ENCODE results near the gene SLC26A6.

The SLC26A6 gene

DNA sequence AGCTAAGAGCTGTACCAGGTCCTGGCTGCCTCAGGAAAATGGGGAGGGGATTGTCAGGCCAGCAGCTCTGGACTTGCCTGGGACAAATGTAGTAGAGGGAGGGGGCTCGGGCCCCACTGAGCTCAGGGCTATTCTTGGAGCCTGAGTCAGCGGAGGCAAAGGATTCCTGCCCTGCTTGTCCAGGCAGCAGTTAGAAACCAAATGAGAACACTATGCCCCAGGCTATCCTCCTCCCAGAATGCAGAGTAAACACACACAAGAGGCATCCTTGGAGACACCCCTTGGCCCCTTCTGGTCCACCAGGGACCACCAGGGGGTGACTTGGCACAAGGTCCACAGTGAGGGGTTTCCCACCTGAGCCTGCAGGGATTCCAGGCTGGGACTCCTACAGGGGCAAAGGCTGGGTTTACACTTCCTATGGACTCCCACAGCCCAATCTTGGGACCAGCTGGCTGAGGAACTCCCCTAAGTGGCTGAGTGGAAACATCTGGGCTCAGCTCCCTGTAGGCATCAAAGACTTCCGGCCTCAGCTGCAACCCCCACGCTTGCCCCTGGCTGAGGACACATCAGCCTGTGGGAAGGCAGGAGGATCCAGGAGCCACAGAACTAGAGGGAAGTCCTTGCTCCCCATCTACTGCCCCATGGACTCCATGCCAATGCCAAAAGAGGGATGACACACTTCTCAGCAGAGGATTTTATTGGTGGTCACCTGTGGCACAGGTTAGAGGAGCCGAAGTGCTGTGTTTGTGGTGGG is 36.8 kb downstream of the SLC26A6 start:
- DNase-seq, result no peak

DNA sequence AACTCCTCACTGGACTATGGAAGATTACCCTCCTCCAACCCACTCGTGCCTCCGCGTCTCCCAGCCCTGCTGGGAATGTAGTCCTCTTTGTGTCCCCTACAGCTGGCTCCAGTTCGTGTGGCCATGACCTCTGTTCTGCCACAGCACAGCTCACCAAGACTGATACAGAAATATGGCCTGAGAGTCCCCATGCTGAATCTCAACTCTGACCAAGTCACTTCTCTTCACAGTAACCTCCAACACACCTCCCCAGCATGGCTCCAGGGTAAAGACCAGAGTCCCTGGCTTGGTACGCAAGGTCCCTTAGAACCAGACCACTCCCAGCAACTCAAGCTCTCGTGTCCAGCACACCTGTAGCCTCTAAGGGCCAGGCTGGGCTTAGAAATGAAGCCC is 37.9 kb downstream of the SLC26A6 start:
- DNase-seq, result no peak

DNA sequence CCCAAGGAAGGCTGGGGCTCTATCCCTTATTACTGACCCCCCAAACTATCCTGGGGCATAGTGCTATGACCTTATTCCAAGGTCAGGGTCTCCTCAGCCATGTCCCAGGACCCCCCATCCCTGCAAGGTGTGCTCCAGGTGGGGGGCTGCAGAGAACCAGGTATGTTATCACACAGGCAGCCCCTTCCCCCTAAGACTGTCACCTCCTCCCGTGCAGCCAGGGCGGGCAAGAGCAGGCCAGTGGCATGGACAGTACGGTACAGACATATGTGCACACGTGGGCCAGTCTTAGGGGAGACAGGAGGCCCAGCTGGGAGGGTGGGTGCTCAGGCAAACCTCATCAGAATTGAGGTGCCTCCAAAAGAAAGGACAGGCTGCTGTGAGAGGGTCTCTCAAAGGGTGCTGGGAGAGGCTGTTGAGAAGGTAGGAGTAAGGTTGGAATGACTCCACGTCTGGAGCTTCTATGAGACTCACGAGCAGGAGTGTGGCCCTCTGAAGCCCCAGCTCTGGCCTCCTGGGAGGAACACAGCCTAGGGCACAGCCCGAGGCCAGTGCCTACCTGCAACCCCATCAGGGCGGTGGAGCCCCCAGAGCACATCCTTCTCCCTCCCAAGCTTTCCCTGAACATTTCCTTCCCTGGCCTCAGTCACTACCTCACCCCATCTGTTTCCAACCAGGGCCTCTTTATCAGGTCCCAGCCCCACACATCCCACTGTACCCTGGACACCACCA is 38.4 kb downstream of the SLC26A6 start:
- DNase-seq, result no peak

DNA sequence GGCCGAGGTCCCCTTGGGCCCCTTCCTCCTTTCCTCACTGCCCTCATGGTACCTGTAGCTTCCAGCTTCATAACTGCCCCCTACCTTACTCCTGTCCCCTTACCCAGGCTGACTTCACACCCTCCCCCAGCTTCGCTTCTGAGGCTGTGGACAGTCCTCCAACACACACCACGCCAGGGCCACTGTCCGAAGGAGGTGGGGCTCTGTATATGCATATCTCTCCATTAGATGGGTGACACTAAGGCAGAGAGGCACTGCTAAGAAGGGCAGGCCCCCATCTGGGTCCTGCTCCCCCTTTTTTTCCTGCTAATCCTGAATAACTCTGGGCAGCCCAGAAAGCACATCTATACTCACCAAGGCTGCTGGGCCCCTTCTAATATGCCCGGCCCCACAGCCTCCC is 39.1 kb downstream of the SLC26A6 start:
- no peak for DNase-seq

DNA sequence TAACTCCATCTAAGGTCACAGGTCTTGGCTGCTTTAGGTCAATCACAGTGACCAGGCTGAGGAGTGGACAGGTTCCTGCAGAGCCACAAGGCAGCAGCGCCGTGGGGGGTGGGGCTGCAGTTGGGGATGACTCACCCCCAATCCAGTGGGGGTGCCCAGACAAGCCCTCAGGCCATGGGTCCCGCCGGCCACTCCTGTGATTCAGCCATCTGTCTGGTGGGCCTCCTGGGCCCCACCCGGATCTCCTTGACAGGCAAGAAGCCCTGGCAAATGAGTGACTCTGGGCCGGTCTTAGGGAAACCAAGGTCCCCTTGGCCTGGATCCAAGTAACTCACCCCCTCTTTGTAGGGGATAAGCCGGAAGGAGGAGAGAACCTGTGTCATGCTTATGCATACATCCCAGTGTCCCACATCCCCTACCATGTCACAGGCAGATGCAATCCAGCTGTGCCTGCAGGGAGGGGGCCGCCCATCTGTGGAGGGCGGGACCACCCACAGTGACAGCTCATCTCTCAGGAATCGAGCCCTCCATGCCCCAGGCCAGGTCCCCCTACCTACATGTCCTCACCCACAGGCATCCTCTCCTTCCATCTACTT is 39.6 kb downstream of the SLC26A6 start:
- DNase-seq, result peak; percentile 37

DNA sequence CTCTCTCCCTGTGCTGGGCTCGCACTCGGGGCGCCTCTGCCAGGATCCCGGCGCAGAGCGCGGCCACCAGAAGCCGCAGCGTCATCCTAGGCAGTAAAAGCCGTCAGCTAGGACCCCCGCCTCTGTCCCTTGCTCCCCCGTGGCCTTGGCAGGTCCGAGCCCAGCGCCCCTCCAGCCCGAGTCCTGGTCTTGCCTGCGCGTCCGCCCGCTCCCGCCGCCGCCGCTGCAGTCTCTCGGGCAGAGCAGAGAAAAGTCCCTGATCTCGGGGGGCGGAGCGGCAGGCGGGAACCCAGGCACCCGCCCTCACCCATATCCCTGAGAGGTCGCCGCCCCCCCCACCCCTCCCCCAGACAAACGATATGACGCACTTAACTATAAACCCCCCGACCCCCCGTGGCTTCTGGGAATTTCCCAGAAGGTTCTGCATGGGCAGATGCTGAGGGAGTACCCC is 40.2 kb downstream of the SLC26A6 start, which contains the start of gene COL7A1:
TSS of gene COL7A1 (minus strand) at position 255 of the 451 bp plus-strand sequence. CDS start at position 85, 170 bp downstream.
- DNase-seq, result no peak

DNA sequence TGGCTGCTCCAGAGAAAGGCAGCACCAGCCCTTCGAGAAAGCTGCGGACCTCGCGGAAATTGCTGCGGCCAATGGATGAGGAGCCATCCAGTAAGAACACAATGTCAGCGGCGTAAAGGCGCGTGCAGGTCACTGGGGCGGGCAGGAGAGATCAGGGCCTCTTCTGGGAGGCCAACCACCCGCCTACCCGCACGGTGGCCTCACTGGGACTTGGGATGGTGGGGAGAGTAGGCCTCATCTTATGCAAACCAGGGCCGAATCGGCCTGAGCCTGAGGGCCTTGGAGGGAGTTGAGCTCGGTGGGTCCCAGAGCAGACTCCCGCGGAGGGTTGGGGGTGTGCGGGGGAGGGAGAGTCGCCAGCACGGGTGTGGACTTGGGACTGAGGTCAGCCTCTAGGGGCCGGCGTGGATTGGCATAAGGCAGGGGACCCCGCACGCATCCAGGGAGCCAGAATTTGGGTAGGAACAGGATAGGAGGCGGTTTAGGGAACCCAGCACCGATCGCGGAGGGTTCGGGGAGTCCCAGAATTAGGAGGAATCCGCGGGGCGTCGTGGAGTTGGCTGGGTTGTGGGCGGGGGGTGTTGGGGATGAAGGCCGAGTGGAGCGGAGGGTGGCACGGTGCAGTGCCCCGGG is 40.7 kb downstream of the SLC26A6 start:
- no peak for DNase-seq

DNA sequence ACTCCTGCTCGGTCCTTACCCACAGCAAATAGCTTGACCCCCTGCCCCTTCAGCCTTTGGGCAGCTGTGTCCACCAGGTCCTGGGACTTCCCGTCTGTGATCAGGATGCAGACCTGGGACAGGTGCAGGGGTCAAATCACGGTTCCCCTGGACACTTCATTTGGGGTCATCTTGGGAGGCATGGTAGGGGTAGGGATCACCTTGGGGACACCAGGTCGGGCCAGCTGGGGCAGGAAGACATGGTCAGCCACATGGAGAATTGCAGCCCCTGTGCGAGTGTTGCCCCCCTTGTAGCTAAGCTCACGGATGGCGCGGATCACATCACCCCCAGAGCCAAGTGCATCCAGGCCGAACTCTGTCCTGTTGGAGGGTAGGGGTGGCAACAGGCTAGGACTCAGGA is 41.9 kb downstream of the SLC26A6 start:
- no peak for DNase-seq

DNA sequence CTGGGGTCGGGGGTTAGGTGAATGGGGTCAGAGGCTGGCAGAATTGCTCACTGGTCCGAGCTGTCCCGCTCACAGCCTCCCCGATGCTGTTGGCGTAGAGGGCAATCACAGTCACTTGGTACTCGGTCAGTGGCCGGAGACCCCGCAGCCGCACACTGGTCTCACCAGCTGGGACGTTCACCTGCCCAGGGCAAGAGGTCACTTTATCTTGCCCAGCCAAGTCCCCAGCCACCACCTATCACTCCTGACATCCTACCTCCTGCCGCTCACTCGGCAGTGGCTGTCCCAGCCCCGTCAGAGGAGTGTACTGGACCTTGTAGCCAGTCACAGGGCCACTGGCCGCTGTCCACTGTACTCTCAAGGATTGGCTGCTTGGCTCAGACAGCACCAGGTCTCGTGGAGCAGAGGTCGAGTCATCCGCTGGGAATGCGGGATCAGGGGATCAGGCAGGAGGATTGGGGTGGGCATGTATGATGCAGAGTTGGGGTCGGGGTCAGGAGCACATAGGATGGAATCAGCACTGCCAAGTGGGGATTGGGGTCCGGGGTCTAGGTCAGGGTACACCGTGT is 42.7 kb downstream of the SLC26A6 start:
- DNase-seq, result no peak

DNA sequence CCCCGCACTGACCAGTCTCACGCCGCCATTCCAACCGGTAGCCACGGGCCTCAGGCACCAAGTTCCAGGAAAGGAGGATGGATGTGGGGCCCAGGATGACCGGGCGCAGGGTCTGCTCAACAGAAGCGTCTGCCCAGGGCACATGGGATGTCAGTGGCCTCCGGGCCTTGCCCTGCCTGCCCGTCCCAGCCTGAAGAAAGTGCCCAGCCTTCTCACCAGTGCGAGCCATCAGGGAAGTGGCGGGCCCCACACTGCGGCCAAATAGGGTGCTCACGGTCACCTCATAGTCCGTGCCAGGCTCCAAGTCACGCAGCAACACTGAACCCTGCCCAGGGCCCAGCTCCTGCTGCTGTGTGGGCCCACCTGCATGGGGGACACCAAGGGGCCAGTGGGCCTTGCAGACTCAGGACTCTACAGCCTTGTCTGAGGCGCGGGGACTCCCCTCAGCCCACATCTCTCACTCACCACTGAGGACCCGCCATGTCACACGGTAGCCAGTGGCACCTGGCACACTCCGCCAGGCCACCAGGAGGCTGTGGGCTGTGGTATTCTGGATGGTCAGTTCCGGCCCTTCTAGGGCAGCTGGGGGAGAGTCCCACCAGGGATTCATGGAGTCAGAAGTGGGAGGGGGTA is 43.3 kb downstream of the SLC26A6 start:
- DNase-seq, result no peak

DNA sequence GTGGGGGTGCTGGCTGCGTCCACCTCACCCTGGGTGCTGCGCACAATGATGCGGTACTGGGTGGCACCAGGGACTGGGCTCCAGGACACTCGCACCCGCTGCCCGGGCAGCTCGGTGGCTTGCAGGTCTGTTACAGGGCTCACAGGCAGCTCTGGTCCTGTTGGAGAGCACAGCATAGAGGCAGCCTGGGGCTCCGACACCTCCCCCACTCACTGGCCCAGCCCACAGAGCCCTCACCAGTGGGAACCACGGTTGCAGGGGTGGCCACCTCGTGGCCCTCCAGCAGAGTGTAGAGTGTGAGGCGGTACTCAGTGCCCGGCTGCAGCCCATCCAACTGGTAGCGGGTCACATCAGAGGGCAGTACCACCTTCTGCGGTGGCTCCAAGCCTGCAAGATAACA is 43.8 kb downstream of the SLC26A6 start:
- no peak for DNase-seq

DNA sequence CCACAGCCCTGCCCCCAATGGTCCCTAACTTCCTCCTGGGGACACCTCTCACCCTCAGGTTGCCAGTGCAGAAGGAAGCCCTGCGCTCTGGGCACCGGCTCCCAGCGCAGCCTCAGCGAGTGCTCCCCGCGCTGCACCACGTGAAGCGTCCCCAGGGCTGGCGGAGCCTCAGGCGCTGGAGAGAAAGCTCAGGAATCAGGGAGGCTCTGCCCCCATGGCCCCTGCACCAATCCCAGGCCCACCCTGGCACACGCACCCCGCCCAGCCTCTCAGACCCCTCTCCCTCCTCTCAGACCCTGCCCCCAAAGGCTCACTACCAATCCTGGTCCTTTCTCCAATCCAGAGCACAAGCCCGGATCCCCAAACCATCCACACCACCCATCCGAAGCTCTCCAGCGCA is 47.0 kb downstream of the SLC26A6 start:
- DNase-seq, result no peak

DNA sequence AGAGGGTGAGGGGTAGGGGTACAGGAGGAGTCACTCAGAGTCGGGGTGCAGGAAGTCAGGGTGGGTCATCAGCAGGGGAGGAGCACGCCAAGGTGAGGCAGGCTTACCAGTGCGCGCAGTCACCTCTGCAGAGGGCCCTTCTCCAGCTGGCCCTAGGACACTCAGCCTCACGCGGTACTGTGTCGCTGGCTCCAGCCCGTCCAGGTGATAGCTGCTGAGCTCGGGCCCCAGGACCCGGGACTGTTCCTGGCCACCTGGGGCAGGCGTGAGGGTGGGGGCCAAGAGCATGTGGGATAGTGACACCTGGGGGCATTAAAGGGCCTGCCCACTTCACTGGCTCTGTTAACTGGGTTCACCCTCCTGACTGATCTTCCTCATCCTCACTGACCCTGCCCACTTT is 47.6 kb downstream of the SLC26A6 start:
- no peak for DNase-seq

DNA sequence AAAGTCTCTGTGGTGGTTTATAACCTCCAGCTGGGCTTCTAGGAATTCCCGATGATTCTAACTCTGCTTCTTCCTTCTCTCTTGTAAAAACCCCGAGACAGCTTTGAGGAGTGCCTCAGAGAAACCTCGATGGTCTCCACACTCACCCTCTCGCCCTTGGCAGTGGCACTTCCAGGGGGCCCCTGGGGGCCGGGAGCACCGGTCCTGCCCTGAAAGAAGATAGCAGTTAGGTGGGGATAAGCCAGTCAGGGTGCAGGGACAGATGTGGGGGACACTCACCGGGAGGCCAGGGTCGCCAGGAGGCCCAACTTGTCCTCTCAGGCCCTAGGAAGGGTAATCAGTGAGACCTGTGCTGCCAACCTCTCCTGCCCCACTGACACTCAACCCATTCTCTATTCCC is 49.9 kb downstream of the SLC26A6 start:
- DNase-seq, result no peak

DNA sequence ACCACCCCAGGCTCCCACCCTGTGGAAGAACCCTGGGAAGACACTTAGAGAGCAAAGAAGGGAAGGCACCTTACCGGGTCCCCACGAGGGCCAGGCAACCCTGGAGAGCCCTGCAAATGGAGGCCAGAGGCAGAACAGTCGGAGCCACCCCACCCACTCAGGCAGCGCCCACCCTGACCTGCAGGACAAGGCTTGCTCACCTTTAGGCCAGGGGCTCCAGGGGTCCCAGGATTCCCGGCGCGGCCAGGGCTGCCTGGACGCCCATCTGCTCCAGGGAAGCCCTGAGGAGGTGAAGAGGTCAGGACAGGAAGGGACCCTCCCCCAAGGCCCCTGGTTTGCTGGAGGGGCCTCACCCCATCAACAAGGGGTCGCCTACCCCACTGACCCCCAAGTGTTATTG is 50.4 kb downstream of the SLC26A6 start:
- no peak for DNase-seq

DNA sequence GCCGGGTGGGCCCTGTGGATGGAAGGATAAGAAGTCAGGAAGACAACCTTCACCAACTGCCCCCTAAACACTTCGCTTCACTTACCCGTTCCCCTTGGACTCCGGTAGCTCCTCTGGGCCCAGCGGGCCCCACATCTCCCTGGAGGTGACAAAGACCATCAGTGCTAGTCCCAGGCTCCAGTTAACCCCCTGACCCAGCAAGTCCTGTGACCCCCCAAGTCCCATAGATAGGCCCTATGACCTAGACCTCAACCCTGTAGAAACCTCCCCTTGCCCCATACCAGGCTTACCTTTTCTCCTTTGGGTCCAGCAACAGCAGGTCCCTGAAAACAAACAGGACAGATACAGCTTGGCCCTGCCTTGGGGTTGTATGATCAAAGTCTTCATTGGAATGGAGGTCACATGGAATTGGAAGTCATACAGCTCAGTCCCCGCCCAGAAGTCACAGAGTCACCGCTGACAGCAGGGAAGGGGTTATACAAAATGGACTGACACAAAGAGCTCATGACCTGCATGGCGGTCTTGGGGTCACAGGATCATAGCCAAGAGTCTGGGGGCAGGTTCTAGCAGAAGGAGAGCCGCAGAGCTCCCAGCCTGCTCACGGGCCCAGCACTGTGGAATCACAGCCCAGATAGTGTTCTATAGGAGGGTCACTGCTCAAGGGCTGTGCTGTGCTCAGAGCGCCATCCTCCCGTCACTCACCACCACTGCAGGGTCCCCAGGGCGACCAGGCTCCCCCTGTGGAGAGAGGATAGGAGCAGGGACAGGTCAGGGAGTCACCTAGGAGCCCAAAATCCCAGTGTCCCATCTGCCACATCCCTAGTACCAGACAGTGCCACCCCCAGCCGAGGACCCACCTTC is 53.4 kb downstream of the SLC26A6 start:
- DNase-seq, result no peak

DNA sequence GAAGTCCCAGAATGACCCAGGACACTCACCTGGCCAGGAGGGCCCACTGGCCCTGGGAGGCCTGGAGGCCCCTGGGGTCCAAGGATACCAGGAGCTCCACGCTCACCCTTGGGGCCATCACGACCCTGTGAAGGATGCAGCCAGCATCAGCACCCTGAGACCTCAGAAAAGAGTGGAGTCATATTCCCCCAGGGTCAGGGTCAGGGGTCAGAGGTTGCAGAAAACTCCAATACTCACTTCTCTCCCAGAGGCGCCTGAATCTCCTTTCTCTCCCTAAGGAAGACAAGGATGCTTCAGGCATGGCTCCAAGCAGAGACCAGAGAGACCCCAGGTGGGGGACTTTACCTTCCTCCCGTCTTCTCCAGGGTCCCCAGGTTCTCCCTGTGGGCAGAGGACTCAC is 58.6 kb downstream of the SLC26A6 start:
- no peak for DNase-seq

Data from hematopoietic multipotent progenitor cell treated with erythropoietin and hydrocortisone succinate and interleukin-3 and kit ligand, for 4 days (in vitro differentiated cells).